Esophagus muscularis mucosa (tissue), 4 donors: ENCODE measurements around the gene REV1. TPM values are rescaled to one million over a fixed set of nuclear protein-coding genes. Genes with fewer than 3 reads are reported as not detected.
A peak's percentile ranks its signal among the peaks of the same experiment; 100 is the strongest.

Experiments used
- DNase-seq: peaks from one replicate; pipeline ENCODE4 v3.0.0-alpha.2; 2017; ENCODE audit errors: extremely low spot score
- H3K27ac ChIP-seq, 4 donors: fragments of 200-600 bp; sonication (generic); replicated peaks in 1 of 4; 1 replicate in 3 of 4; 2 replicates in 1 of 4; pipeline ENCODE4 v1.5.1; 2016 to 2019; ENCODE audit warnings: mild to moderate bottlenecking in 1 of 4
- H3K27me3 ChIP-seq, 4 donors: fragments of 200-600 bp; sonication (generic); one replicate each; pipeline versions ENCODE4 v1.5.1 to v1.6.0; 2016 to 2019
- H3K36me3 ChIP-seq, 4 donors: fragments of 200-600 bp; sonication (generic); one replicate each; pipeline ENCODE4 v1.5.1; 2016 to 2019
- H3K4me1 ChIP-seq, 4 donors: fragments of 200-600 bp; sonication (generic); one replicate each; pipeline ENCODE4 v1.5.1; 2016 to 2019
- H3K4me3 ChIP-seq, 4 donors: fragments of 200-600 bp; sonication (generic); 1 replicate in 2 of 4; 2 replicates in 2 of 4; pipeline ENCODE4 v1.5.1; 2016 to 2019; ENCODE audit warnings: mild to moderate bottlenecking in 4 of 4, moderate library complexity in 1 of 4
- H3K9me3 ChIP-seq, 4 donors: fragments of 200-600 bp; sonication (generic); 1 replicate in 3 of 4; 2 replicates in 1 of 4; pipeline ENCODE4 v1.5.1; 2016 to 2019
- EP300 ChIP-seq: sonication (generic); formaldehyde crosslinking; IDR thresholded peaks from one replicate; pipeline ENCODE4 v1.6.1; 2017; ENCODE audit warnings: antibody characterized with exemption
- POLR2A ChIP-seq: fragments of 450-650 bp; IDR thresholded peaks from one replicate; pipeline ENCODE4 v1.6.1; 2017; ENCODE audit warnings: antibody characterized with exemption, moderate library complexity, mild to moderate bottlenecking, low read depth
- POLR2AphosphoS5 ChIP-seq, 2 donors: sonication (generic); formaldehyde crosslinking; IDR thresholded peaks; one replicate each; pipeline ENCODE4 v1.6.1; 2017; ENCODE audit warnings: antibody characterized with exemption in 2 of 2
- WGBS: methylation state at CpG from one replicate; pipeline ENCODE4 v1.1.5; 2018; 5-methylcytosine and 5-hydroxymethylcytosine counted together
- intact Hi-C: fragments of 100-400 bp; cut with DNase I; formaldehyde crosslinking; loops from one replicate; pipeline ENCODE4 v1.15.1; 2023
- total RNA-seq, 4 donors: library from RNA; depleted of rRNA; stranded (reverse); fragments of >200 nt; gene quantifications; one replicate each; pipeline versions ENCODE4 v1.1.0 to v1.2.1, GENCODE V29; 2016
- TF ChIP-seq, protein P1 (sequence below), 3 experiments: fragments of 200-600 bp in 2 of 3; fragments of 450-650 bp in 1 of 3; sonication (generic) in 2 of 3; IDR thresholded peaks; one replicate each; pipeline ENCODE4 v1.5.1; 2017 to 2019; ENCODE audit warnings: antibody characterized with exemption in 3 of 3, mild to moderate bottlenecking in 2 of 3, moderate library complexity in 1 of 3

The REV1 gene
- total RNA-seq, 4 donors from 2014 or later, result 26.7 to 47.7 (median 31.4) TPM

DNA sequence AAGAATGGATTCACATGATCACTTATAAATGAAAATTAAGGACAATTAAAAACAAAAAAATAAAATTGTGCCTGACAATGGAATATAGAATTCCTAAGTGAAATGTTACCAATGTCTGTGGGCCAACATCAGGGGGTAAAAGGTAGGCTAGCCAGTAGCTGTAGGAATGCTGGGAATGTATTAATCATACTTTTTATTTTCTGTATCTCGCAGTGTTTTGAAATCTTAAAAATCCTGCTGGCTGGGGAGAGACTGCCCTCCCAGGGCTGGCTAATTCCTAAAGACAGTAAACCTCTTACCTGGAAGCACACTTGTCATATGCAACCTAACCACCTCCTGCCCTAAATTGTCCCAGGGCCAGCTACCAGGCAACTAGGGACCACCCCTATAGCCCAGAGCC lies 69.8 kb downstream of the REV1 start:
- 38% methylated on average over 1 of the region's 1 CpG for WGBS
- TF ChIP-seq POLR2AphosphoS5 (IDR thresholded peaks at IDR 0.05) (no peak), EP300 (no peak), POLR2A (no peak)
- peak overlapping the region in 2 of 4 donors; percentile 44 for H3K27ac ChIP-seq
- intact Hi-C loops, result no loop called here
- H3K4me1 ChIP-seq, result peaks cover 4 to 50% (median 41%) of the 10 kb centered on the region in 4 donors
- peaks cover 0 to 82% (median 58%) of the 10 kb centered on the region in 4 donors for H3K36me3 ChIP-seq
- H3K27me3 ChIP-seq, result no peaks in the 10 kb centered on the region
- H3K9me3 ChIP-seq, result no peaks in the 10 kb centered on the region
- no peak for DNase-seq
- no peak overlapping the region for H3K4me3 ChIP-seq

DNA sequence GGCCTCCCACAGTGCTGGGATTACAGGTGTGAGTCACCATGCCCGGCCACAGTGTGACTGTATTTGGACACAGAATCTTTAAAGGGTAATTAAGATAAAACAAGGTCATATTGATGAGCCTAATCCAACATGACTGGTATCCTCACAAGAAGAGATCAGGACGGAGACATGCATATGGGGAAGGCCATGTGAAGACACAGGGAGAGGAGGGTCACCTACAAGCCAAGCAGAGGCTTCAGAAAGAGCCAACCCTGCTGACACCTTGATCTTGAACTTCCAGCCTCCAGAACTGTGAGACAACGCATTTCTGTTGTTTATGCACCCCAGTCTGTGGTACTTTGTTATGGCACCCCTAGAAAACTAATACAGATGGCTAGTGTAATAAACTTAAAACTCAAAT lies 72.4 kb downstream of the REV1 start:
- H3K4me3 ChIP-seq, result no peak overlapping the region
- no peaks in the 10 kb centered on the region for H3K9me3 ChIP-seq
- peaks cover 3 to 25% (median 15%) of the 10 kb centered on the region in 4 donors for H3K4me1 ChIP-seq
- DNase-seq, result no peak
- 92% methylated on average over 3 of the region's 3 CpGs for WGBS
- no peaks in the 10 kb centered on the region for H3K27me3 ChIP-seq
- no peak overlapping the region for H3K27ac ChIP-seq
- TF ChIP-seq, protein P1, sequence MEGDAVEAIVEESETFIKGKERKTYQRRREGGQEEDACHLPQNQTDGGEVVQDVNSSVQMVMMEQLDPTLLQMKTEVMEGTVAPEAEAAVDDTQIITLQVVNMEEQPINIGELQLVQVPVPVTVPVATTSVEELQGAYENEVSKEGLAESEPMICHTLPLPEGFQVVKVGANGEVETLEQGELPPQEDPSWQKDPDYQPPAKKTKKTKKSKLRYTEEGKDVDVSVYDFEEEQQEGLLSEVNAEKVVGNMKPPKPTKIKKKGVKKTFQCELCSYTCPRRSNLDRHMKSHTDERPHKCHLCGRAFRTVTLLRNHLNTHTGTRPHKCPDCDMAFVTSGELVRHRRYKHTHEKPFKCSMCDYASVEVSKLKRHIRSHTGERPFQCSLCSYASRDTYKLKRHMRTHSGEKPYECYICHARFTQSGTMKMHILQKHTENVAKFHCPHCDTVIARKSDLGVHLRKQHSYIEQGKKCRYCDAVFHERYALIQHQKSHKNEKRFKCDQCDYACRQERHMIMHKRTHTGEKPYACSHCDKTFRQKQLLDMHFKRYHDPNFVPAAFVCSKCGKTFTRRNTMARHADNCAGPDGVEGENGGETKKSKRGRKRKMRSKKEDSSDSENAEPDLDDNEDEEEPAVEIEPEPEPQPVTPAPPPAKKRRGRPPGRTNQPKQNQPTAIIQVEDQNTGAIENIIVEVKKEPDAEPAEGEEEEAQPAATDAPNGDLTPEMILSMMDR (IDR thresholded peaks at IDR 0.05), result no peak
- no peak for TF ChIP-seq POLR2A
- no peak for TF ChIP-seq EP300
- no peak for TF ChIP-seq POLR2AphosphoS5 (IDR thresholded peaks at IDR 0.05)
- H3K36me3 ChIP-seq, result peaks cover 0 to 93% (median 64%) of the 10 kb centered on the region in 4 donors
- intact Hi-C loops, result no loop called here

DNA sequence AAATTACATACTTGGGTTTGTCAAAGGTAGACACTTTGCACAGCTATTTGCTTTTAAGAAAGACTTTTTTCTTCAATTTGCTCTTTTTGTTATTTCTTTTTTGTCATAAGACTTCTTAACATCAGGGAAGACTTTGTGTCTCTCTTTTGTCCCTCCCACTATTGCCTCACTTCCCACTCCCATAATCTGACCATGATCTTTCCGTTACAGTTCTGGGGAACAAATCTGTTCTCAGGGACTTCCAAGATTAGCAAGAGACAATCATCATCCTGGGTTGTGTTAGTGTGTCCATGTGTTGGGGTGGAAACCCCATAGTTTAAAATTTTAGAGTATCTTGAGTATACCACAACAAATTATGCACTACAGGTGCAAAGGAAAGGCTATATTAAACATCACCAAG lies 75.3 kb downstream of the REV1 start:
- no peak for DNase-seq
- H3K36me3 ChIP-seq, result peaks cover 15 to 98% (median 77%) of the 10 kb centered on the region in 4 donors
- TF ChIP-seq POLR2AphosphoS5 (IDR thresholded peaks at IDR 0.05), result no peak
- no peak for TF ChIP-seq EP300
- TF ChIP-seq, protein P1 (IDR thresholded peaks at IDR 0.05), result no peak
- no peaks in the 10 kb centered on the region for H3K9me3 ChIP-seq
- no peak overlapping the region for H3K4me3 ChIP-seq
- whole genome bisulfite sequencing, result 86% methylated on average over 1 of the region's 1 CpG
- H3K27ac ChIP-seq, result no peak overlapping the region
- peaks cover 0 to 1% (median under 1%) of the 10 kb centered on the region in 4 donors for H3K4me1 ChIP-seq
- intact Hi-C loops, result no loop called here
- no peaks in the 10 kb centered on the region for H3K27me3 ChIP-seq

DNA sequence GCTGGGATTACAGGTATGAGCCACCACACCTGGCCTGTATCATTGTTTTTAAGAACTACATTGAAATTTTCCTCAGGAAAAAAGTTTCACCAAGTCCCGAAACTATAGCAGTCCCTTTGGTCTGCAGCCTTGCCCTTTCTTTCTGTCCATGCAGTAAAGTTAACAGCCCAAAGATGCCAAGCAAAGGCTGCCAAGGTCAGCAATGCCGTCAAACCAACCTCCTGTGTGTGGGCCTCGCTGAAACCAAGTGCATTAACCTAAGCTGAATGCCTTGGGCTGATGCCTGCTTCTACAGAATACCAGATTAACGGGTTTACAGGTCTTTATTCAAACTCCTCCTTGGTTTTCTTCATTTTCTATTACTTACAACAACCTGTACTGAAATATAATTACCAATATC lies 79.5 kb downstream of the REV1 start:
- Histone ChIP-seq H3K4me3 (no peak overlapping the region), H3K27ac (no peak overlapping the region), H3K27me3 (no peaks in the 10 kb centered on the region), H3K9me3 (no peaks in the 10 kb centered on the region), H3K36me3 (peaks cover 19 to 91% (median 64%) of the 10 kb centered on the region in 4 donors), H3K4me1 (peaks cover 0 to 2% (median 0%) of the 10 kb centered on the region in 4 donors)
- WGBS, result 93% methylated on average over 4 of the region's 4 CpGs
- intact Hi-C loops, result no loop called here
- TF ChIP-seq, protein P1 (IDR thresholded peaks at IDR 0.05), result no peak
- TF ChIP-seq POLR2AphosphoS5 (IDR thresholded peaks at IDR 0.05) (no peak), POLR2A (no peak), EP300 (no peak)
- no peak for DNase-seq

DNA sequence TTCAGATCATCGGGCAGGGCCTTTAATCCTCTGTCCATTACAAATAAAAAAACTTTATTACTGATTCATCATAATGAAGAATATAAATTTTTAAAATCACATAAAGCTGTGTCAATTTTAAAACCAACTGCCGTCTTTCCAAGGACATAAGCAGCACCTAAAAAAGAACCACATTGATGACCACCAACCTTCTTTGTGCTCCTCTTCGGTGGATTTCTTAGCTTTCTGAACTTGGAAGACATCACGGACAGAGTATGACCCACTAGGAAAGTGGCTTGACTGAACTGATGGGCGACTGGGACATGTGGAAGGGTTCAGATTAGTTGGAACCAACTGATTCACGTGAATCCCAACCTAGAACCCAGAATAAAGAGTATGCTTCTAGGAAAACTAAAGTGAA lies 83.7 kb downstream of the REV1 start:
- intact Hi-C loops, result no loop called here
- Histone ChIP-seq H3K4me3 (no peak overlapping the region), H3K27ac (no peak overlapping the region), H3K4me1 (peaks cover 0 to 8% (median 3%) of the 10 kb centered on the region in 4 donors), H3K27me3 (no peaks in the 10 kb centered on the region), H3K9me3 (no peaks in the 10 kb centered on the region), H3K36me3 (peaks cover 53 to 93% (median 73%) of the 10 kb centered on the region in 4 donors)
- DNase-seq, result no peak
- WGBS, result 95% methylated on average over 6 of the region's 6 CpGs
- TF ChIP-seq POLR2A (no peak), EP300 (no peak), POLR2AphosphoS5 (IDR thresholded peaks at IDR 0.05) (no peak)
- TF ChIP-seq, protein P1 (IDR thresholded peaks at IDR 0.05), result no peak
